Muscle of back (tissue), 11 donors: ENCODE results near the gene RBP3. TPM values are rescaled to one million over a fixed set of nuclear protein-coding genes. Genes with fewer than 3 reads are reported as not detected.

ENCODE experiments used
- DNase-seq, 3 donors: peaks; one replicate each; pipeline versions ENCODE4 v3.0.0 to v3.0.0-alpha.2; 2013
- polyA plus RNA-seq, 10 donors: library from polyadenylated mRNA; unstranded; fragments of 120-200 nt; gene quantifications; one replicate each; pipeline ENCODE4 v1.2.1, GENCODE V29; 2013; ENCODE audit not compliant: insufficient read length in 10 of 10

RBP3 gene
- polyA plus RNA-seq, 10 donors: 0.04 to 0.13 (median 0.05) TPM; not detected in 3

GRCh38 chr10:47400251-47400650 is 52.1 kb downstream of the RBP3 start:
- DNase-seq: no peak

- no peak for DNase-seq
Measured at GRCh38 chr10:47400786-47401185, 52.6 kb downstream of the RBP3 start.

GRCh38 chr10:47401210-47401609 is 53.0 kb downstream of the RBP3 start:
- no peak for DNase-seq

- DNase-seq: no peak
Measured at GRCh38 chr10:47401874-47402640, 53.9 kb downstream of the RBP3 start.

GRCh38 chr10:47402641-47403301 is 54.6 kb downstream of the RBP3 start:
- DNase-seq: peak; percentile 79 to 92 (median 86)

- no peak for DNase-seq
Measured at GRCh38 chr10:47403446-47404318, 55.5 kb downstream of the RBP3 start.

- DNase-seq: no peak
Measured at GRCh38 chr10:47404446-47404845, 56.3 kb downstream of the RBP3 start.

GRCh38 chr10:47404937-47405336 is 56.8 kb downstream of the RBP3 start:
- DNase-seq: no peak

GRCh38 chr10:47405857-47406547 is 57.8 kb downstream of the RBP3 start:
- DNase-seq: no peak

- no peak for DNase-seq
Measured at GRCh38 chr10:47406548-47406869, 58.3 kb downstream of the RBP3 start.

- DNase-seq: peak in 1 of 3 donors; percentile 18
Measured at GRCh38 chr10:47406870-47407691, 58.9 kb downstream of the RBP3 start.

Other genes starting within 250 kb of the RBP3 start
- 1 to 10 TPM in 8 of 10 donors, under 1 TPM in 2; 0.55 to 3.5 (median 1.9) TPM for gene GDF10, start 48.2 kb upstream of the RBP3 start, polyA plus RNA-seq
- gene GDF2, start 25.9 kb upstream of the RBP3 start, polyA plus RNA-seq: not detected
- 1 to 10 TPM; 3.1 to 4.5 (median 3.7) TPM for gene ZNF488, start 35.9 kb downstream of the RBP3 start, polyA plus RNA-seq
- 1 to 10 TPM in 2 of 10 donors, under 1 TPM in 5, not detected in 3; 0.10 to 3.5 (median 0.26) TPM for gene ANXA8, start 135.8 kb downstream of the RBP3 start, polyA plus RNA-seq
- gene FAM25G, start 143.3 kb downstream of the RBP3 start, polyA plus RNA-seq: not detected
- gene AGAP9, start 175.3 kb downstream of the RBP3 start, polyA plus RNA-seq: 10 to 100 TPM in 4 of 10 donors, 1 to 10 TPM in 6; 1.5 to 24.5 (median 6.1) TPM